Measurements from ENCODE around the gene ECSIT.
A peak's percentile ranks its signal among the peaks of the same experiment; 100 is the strongest.

The ECSIT gene

DNA sequence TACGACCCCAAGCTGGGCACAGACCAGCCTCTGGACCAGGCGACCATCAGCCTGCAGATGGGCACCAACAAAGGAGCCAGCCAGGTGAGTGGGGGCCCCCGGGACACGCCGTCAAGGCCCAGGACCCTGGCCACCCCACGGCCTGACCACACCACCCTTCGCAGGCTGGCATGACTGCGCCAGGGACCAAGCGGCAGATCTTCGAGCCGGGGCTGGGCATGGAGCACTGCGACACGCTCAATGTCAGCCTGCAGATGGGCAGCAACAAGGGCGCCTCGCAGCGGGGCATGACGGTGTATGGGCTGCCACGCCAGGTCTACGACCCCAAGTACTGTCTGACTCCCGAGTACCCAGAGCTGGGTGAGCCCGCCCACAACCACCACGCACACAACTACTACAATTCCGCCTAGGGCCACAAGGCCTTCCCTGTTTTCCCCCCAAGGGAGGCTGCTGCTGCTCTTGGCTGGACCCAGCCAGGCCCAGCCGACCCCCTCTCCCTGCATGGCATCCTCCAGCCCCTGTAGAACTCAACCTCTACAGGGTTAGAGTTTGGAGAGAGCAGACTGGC is 20.5 kb upstream of the ECSIT start:
- DNase-seq: no peak

GRCh38 chr19:11547929-11548700 is 19.2 kb upstream of the ECSIT start:
- DNase-seq: no peak

GRCh38 chr19:11541238-11541637 is 12.3 kb upstream of the ECSIT start:
- no peak for DNase-seq

DNA sequence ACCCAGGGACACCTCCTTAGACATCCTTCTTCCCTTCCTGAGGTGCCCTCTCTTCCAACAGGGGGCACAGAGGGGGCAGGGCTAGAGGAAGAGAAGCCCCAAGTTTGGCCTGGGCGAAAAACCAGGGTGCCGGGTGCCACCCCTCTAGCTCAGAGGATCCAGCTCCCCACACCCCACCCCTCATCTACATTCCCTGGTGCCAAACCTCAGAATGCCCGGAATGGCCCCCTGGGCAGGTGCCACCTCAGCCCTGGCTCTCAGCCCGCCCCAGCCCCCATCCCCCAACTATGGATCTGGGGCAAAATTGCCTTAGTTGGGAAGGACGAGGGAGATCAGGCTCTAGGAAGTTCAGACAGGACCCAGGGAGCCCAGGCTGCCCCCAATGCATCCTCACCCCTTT is 11.7 kb upstream of the ECSIT start:
- no peak for DNase-seq

DNA sequence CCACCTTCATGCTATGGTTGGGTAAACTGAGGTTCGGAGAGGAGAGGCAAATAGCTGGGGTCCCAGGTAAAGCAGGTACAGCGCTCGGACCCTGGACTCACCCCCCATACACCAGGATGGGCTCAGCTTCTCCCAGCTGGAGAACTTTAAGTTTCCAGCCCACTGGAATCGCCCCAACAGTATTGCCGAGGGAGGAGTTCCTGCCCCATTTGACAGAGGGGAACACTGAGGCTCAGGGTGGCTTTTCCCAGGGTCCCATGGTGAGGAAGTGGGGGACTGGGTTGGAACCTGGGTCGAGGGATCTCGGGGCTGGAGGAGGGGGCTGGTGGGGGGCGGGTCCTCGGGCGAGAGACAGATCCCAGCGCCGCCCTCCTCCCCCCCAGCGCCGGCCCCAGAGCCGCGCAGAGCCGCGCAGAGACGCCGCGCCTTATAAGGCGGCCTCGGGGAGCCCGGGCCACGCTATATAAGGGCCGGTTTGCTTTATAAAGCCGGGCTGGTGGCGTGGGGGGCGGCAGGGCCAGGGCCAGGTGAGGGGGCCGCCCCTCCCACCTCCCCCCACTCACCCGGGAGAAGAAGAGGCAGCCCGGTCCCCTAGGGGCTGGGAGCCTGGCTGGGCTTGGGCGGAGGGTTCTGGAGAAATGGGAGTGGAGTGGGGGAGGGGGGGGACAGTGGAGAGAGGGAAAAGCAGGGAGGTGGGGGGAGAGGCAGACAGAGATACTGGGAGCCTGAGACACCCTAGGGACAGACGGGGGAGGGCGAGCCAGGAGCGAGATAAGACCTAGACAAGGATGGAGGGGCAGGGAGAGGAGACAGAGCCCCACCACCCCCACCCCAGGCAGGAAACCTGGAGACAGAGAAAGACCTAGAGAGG is 10.8 kb upstream of the ECSIT start:
- no peak for DNase-seq

- no peak for DNase-seq
These were observed 9.5 kb upstream of the ECSIT start, which contains the start of gene CNN1 for GRCh38 chr19:11538232-11539036. Gene CNN1, plus strand, starts transcription at chr19:11538851. Its CDS starts 77 bp downstream, at chr19:11538928.

GRCh38 chr19:11535792-11536595 is 7.1 kb upstream of the ECSIT start:
- peak; percentile 90 to 93 for DNase-seq

GRCh38 chr19:11534948-11535347 is 6.0 kb upstream of the ECSIT start:
- no peak for DNase-seq

DNA sequence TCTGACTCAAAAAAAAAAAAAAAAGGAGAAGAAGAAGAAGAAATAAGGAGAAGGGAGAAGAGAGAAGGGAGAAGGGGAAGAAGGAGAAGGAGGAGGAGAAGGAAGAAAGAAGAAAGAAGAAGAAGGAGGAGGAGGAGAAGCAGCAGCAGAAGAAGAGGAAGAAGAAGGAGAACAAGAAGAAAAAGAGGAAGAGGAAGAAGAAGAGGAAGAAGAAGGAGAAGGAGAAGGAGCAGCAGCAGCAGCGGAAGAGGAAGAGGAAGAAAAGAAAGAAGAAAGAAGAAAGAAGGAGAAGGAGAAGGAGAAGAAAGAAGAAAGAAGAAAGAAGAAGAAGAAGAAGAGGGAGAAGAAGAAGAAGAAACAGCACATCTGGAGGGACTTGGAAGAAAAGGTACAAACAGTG is 5.6 kb upstream of the ECSIT start:
- no peak for DNase-seq

DNA sequence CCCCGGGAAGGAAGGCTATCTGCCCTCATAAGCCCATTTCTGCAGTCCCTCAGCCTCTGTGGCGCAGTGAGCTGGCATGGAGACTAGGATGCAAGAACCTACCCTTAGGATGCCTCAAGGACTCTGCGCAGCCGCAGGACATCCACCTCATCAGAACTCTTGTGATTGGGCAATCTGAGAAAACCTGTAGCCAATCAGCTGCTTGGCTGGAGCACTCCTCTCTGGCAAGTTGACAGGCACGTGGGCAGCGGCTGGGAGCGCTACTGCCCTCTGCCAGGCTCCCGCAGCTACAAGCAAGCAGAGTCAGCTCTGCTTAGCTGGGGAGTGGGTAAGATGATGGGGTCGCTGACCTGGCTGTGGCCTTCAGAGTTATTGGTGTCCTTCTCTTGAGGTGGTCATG is 1.5 kb upstream of the ECSIT start:
- DNase-seq: peak; percentile 39 to 61

GRCh38 chr19:11519138-11519537 is 9.8 kb downstream of the ECSIT start:
- DNase-seq: no peak

DNA sequence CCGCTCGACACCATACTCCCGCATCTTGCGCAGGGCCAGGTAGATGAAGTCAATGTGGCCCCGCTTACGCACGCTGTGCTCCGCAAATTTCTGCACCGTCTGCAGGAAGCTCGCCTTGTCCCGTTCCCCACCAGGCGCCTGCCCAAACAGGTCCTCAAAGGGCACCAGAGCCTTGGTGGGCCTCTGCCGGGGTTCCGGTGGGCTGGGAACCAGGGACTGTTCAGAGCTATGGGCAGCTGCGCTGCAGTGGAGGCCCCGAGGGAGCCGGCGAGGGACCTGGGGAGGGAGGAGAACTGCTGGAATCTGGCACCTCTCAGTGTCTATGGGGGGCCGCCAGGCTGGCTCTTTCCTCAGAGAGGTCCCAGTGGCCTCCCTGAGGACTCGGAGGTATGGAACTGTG is 15.0 kb downstream of the ECSIT start:
- DNase-seq: no peak

DNA sequence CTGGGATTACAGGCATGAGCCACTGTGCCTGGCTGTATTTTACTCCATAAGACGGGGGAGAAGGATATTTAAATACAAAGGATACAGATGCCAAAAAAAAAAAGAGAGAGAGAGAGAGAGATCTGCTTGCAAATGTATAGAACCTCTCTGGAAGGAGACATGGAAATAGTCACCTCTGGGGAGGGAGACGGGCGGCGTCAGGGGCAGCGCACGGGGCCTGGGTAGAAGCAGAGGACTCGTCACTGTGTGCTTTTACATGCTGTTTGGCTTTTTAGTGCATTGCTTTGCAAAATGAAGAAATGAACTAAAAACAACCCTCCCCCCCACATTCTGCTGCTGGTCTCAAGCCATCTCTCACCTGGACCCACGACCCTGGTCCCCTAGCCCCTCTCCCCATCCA is 18.5 kb downstream of the ECSIT start:
- no peak for DNase-seq

GRCh38 chr19:11507370-11508078 is 21.4 kb downstream of the ECSIT start:
- DNase-seq: no peak

DNA sequence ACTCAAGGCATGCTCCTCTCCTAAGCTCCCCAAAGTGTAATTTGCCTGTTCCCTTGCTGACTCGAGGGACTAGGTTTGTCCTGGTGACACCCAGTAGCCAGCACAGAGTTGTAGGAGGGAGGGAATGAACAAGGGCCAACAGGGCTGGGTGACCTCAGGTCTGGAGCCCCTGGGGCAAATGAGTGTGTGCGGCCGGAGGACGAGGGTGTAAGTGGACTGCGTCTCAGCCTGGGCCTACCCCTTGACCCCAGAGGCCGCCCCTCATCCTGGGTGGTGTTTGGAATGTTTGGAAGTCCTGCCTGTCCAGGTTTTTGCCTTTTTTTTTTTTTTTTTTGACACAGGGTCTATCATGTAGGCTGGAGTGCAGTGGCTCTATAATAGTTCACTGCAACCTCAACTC is 22.0 kb downstream of the ECSIT start:
- DNase-seq: no peak

- no peak for DNase-seq
These were observed 22.8 kb downstream of the ECSIT start for GRCh38 chr19:11506101-11506555.

GRCh38 chr19:11505504-11506100 is 23.3 kb downstream of the ECSIT start, which contains the start of gene ZNF653:
Gene ZNF653, minus strand, starts transcription at chr19:11505839. Its CDS starts 53 bp downstream, at chr19:11505786.
- peak; percentile 94 for DNase-seq

DNA sequence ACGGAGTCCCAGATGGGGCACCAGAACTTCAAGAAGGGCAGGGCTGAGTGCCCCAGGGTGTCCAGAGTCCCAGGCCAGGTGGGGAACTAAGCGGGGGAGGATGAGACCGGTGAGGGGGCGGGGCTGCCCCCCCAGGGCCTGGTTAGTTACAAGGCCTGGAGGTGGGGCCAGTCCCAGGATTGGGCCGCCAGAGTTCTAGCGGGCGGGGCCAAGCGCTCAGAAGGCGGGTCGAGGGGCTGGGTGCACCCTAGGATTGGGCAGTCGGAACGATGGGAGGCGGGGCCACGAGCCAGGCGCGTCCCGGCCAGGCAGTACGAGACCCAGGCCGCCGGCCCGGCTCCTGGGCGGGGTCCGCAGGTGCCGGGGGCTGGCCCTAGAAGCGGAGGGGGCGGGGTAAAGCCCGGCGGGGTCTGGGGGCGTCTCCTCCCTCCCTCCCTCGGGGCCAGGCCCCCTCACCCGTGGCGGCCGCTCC is 23.9 kb downstream of the ECSIT start:
- peak; percentile 96 to 99 for DNase-seq

DNA sequence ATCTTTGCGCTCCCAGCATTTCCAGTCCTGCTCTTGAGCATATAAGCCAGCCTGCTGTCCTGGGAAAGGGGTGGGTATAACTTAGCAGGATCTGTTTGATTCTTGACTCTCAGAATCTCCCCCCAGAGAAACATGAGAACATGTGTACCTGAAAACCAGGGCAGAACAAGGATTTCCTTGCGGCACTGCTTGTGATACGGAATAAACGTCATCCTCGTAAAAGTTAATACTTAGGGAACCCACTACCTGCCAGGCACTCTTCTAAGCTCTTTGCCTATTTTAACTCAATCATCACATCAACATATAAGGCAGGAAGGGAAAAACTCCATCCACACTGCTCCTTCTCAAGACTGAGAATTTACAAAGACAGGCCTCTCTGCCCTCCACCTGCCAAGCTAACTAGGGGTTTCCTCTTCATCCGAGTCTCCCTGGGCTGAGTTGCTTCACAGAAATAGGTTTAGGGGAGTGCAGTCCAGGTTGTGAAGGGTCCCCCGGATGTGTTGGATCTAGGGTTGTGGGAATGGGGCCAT is 24.4 kb downstream of the ECSIT start:
- no peak for DNase-seq

GRCh38 chr19:11499890-11500420 is 29.0 kb downstream of the ECSIT start:
- DNase-seq: no peak
